22Rv1 (cell line): ENCODE measurements around the gene LIMCH1.
"Not testable (repeated sequence)": the region's sequence is repeated elsewhere in the genome, so short reads cannot be mapped to it uniquely, and the experiment has no call there.

Experiments used
- H3K27ac ChIP-seq: fragments of 450-650 bp; 2 replicates; pipeline ENCODE4 v1.5.1; 2017
- ZFX ChIP-seq: fragments of 450-650 bp; IDR thresholded peaks from 2 replicates; pipeline ENCODE4 v1.6.1; 2017; ENCODE audit warnings: antibody characterized with exemption, borderline replicate concordance
- TF ChIP-seq, protein P1 (sequence below): fragments of 450-650 bp; IDR thresholded peaks from 2 replicates; pipeline ENCODE4 v1.5.1; 2017; ENCODE audit warnings: mild to moderate bottlenecking

LIMCH1 gene, protein sequence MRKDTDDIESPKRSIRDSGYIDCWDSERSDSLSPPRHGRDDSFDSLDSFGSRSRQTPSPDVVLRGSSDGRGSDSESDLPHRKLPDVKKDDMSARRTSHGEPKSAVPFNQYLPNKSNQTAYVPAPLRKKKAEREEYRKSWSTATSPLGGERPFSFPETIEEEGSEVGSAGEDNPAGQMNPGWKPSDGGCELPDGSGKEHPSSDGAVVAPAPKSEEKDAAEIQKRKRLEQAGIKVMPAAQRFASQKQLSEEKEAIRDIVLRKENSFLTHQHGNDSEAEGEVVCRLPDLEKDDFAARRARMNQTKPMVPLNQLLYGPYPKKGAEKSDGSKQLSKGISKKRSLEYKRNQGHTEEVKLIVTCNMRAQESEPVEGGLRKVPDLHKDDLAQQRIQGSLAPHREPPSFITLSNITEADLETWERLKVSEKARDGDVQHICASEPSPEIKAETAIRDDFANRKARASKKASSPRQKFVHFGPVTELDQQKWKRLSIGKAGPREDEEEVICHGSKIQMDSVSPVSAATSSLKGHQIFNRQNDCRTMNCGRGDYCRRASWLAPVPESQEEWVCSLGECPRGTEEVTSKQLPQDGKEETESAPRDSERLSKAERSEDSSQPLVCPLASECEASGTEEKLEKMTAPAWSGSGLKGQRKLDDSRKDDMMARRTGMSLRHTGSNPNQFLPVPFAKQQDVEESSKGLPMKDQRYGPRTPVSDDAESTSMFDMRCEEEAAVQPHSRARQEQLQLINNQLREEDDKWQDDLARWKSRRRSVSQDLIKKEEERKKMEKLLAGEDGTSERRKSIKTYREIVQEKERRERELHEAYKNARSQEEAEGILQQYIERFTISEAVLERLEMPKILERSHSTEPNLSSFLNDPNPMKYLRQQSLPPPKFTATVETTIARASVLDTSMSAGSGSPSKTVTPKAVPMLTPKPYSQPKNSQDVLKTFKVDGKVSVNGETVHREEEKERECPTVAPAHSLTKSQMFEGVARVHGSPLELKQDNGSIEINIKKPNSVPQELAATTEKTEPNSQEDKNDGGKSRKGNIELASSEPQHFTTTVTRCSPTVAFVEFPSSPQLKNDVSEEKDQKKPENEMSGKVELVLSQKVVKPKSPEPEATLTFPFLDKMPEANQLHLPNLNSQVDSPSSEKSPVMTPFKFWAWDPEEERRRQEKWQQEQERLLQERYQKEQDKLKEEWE (N-terminal part only)

GRCh38 chr4:41538017-41538733 is at the start of gene LIMCH1:
Gene LIMCH1, plus strand, starts transcription at chr4:41538157. Its CDS starts 67,839 bp downstream, at chr4:41605996.
- H3K27ac ChIP-seq: no peak within 1 kb of the TSS
- no peak for TF ChIP-seq ZFX
- TF ChIP-seq, protein P1, sequence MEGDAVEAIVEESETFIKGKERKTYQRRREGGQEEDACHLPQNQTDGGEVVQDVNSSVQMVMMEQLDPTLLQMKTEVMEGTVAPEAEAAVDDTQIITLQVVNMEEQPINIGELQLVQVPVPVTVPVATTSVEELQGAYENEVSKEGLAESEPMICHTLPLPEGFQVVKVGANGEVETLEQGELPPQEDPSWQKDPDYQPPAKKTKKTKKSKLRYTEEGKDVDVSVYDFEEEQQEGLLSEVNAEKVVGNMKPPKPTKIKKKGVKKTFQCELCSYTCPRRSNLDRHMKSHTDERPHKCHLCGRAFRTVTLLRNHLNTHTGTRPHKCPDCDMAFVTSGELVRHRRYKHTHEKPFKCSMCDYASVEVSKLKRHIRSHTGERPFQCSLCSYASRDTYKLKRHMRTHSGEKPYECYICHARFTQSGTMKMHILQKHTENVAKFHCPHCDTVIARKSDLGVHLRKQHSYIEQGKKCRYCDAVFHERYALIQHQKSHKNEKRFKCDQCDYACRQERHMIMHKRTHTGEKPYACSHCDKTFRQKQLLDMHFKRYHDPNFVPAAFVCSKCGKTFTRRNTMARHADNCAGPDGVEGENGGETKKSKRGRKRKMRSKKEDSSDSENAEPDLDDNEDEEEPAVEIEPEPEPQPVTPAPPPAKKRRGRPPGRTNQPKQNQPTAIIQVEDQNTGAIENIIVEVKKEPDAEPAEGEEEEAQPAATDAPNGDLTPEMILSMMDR: no peak

- H3K27ac ChIP-seq: not testable (repeated sequence)
Measured at GRCh38 chr4:41491081-41491576, 46.8 kb upstream of the LIMCH1 start.

DNA sequence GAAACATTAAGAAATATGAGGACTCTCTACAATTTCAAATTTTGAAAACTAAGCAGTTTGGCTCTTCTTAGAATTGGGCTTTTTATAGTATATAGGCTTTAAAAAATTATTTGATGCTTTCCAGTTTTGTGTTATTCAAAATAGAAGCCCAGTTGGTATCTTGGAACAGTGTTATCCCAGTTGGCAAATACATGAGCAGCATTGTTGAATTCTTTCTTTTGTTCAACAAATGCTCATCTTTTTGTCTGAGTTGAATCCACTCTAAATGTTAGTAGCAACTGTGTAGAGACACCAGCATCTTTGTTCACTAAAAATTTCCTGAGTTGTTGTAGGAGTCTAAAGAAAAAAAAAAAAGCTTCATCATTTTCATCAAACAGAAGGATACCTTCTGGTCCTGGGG is 41.0 kb upstream of the LIMCH1 start:
- H3K27ac ChIP-seq: no peak overlapping the region
- no peak for TF ChIP-seq ZFX
- TF ChIP-seq, protein P1: no peak

- TF ChIP-seq, protein P1: no peak
- TF ChIP-seq ZFX: no peak
- H3K27ac ChIP-seq: no peak overlapping the region
Measured at GRCh38 chr4:41498177-41498576, 39.8 kb upstream of the LIMCH1 start.

GRCh38 chr4:41504167-41504818 is 33.7 kb upstream of the LIMCH1 start:
- no peak for TF ChIP-seq ZFX
- TF ChIP-seq, protein P1: no peak
- no peak overlapping the region for H3K27ac ChIP-seq

DNA sequence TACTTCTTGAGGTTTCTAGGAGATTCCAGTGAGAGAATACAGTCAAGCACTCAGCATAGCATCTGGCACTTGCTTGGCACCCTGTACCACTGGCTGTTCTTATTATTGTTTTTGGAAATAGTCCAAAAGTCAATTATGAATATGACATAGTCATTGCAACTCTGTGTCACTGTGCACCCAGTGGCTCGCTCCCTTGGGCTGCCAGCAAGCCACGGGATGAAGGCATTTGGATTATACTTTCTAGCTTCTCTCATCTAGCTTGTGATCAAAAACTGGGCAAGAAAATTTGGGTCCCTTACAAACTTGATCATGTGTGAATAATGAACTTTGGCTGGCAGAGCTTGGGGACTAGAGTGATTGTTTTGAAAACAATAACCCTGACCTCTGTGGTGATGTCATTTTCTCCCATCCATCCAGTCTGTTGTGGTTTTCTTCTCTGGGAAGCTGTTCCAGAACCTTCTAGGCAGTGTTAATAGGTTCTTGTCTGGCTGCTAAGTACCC is 32.7 kb upstream of the LIMCH1 start:
- H3K27ac ChIP-seq: no peak overlapping the region; the same call in 1 of the 2 replicates
- TF ChIP-seq ZFX: no peak
- TF ChIP-seq, protein P1: no peak
